ENCODE measurements around the gene TUFM.

DNA sequence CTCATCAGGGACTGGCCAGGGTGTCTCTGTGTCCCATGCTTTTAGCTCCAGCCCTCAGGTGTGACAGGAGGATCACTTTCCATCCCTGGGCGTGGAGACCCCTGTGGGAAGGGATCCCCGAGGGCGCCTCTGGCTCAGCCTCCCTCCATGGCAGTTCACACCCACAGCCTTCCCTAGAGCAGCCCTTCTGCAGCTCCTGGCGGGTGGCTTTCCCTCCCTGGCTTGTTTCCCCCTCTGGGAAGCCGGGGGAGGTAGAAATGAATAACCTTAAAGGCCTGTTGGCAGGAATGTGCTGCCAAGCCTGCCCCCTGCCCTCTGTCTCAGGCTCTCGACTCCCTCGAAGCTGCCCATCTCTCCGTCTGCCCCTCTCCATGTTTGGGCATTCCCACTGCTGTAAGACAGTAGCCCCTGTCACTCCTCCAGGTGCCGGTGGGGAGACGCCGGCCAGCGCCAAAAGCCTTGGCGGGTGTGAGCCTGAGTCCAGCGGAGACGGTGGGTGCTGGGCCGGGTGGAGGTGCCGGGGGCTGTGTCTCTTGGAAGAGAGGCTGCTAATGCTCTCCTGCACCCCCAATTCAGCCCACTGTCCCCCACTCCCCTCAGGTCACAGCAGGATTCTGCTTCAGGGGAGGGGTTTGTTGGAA lies 30.0 kb upstream of the TUFM start:
- TF ChIP-seq ZNF317 (CRISPR knock-in tag; IDR thresholded peaks at IDR 0.05; ENCODE audit: borderline replicate concordance, low read depth) (no peak), SP1 (CRISPR knock-in tag; conservative IDR thresholded peaks at IDR 0.05) (no peak), TP53 (CRISPR knock-in tag; IDR thresholded peaks at IDR 0.05) (no peak), CBFB (CRISPR knock-in tag; IDR thresholded peaks at IDR 0.05; ENCODE audit: low read depth) (no peak), ZNF423 (CRISPR knock-in tag; IDR thresholded peaks at IDR 0.05) (no peak), CREB1 (CRISPR knock-in tag; IDR thresholded peaks at IDR 0.05) (no peak), ZNF138 (CRISPR knock-in tag; conservative IDR thresholded peaks at IDR 0.05) (no peak)
- TF ChIP-seq, protein P1, sequence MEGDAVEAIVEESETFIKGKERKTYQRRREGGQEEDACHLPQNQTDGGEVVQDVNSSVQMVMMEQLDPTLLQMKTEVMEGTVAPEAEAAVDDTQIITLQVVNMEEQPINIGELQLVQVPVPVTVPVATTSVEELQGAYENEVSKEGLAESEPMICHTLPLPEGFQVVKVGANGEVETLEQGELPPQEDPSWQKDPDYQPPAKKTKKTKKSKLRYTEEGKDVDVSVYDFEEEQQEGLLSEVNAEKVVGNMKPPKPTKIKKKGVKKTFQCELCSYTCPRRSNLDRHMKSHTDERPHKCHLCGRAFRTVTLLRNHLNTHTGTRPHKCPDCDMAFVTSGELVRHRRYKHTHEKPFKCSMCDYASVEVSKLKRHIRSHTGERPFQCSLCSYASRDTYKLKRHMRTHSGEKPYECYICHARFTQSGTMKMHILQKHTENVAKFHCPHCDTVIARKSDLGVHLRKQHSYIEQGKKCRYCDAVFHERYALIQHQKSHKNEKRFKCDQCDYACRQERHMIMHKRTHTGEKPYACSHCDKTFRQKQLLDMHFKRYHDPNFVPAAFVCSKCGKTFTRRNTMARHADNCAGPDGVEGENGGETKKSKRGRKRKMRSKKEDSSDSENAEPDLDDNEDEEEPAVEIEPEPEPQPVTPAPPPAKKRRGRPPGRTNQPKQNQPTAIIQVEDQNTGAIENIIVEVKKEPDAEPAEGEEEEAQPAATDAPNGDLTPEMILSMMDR (IDR thresholded peaks at IDR 0.05) = no peak
- TF ChIP-seq, protein P2, sequence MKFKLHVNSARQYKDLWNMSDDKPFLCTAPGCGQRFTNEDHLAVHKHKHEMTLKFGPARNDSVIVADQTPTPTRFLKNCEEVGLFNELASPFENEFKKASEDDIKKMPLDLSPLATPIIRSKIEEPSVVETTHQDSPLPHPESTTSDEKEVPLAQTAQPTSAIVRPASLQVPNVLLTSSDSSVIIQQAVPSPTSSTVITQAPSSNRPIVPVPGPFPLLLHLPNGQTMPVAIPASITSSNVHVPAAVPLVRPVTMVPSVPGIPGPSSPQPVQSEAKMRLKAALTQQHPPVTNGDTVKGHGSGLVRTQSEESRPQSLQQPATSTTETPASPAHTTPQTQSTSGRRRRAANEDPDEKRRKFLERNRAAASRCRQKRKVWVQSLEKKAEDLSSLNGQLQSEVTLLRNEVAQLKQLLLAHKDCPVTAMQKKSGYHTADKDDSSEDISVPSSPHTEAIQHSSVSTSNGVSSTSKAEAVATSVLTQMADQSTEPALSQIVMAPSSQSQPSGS (CRISPR knock-in tag; IDR thresholded peaks at IDR 0.05; ENCODE audit: borderline replicate concordance, low read depth) = no peak
- TF ChIP-seq, protein P3, sequence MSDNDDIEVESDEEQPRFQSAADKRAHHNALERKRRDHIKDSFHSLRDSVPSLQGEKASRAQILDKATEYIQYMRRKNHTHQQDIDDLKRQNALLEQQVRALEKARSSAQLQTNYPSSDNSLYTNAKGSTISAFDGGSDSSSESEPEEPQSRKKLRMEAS (CRISPR knock-in tag; IDR thresholded peaks at IDR 0.05) = no peak
- TF ChIP-seq, protein P4, sequence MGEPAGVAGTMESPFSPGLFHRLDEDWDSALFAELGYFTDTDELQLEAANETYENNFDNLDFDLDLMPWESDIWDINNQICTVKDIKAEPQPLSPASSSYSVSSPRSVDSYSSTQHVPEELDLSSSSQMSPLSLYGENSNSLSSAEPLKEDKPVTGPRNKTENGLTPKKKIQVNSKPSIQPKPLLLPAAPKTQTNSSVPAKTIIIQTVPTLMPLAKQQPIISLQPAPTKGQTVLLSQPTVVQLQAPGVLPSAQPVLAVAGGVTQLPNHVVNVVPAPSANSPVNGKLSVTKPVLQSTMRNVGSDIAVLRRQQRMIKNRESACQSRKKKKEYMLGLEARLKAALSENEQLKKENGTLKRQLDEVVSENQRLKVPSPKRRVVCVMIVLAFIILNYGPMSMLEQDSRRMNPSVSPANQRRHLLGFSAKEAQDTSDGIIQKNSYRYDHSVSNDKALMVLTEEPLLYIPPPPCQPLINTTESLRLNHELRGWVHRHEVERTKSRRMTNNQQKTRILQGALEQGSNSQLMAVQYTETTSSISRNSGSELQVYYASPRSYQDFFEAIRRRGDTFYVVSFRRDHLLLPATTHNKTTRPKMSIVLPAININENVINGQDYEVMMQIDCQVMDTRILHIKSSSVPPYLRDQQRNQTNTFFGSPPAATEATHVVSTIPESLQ (CRISPR knock-in tag; IDR thresholded peaks at IDR 0.05) = no peak

All from WTC11 (cell line).